ENCODE data around the gene UBR3. TPM values are rescaled to one million over a fixed set of nuclear protein-coding genes. Genes with fewer than 3 reads are reported as not detected.
A peak's percentile ranks its signal among the peaks of the same experiment; 100 is the strongest.
"Not testable (repeated sequence)": the region's sequence is repeated elsewhere in the genome, so short reads cannot be mapped to it uniquely, and the experiment has no call there.

The UBR3 gene
- total RNA-seq, 1 experiment from 2014 or later: 26.3 TPM

DNA sequence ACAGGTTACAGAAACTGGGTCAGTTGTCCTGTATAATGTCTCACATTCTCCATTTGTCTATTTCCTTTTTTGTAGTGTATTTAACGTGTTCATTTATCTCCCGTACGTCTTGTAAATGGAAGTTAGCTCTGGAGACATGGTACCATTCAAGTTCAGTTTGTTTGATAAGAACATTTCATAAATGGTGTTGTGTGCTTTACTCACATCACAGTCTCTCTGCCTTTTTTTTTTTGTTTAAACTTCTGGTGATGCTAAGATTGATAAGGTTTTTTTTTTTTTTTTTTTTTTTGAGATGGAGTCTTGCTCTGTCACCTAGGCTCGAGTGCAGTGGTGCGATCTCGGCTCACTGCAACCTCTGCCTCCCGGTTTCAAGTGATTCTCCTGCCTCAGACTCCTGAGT, 41.7 kb downstream of the UBR3 start:
- no peak for DNase-seq (ENCODE audit: low read depth)

DNA sequence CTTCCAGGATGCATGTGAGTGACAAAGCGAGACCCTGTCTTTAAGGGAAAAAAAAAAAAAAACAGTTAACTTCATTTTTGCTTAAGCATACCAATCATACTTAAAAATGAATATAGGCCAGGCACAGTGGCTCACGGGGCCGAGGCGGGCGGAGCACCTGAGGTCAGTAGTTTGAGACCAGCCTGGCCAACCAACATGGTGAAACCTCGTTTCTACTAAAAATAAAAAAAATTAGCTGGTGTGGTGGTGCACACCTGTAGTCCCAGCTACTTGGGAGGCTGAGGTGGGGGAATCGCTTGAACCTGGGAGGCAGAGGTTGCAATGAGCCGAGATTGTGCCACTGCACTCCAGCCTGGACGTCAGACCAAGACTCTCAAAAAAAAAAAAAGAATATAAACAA, 44.1 kb downstream of the UBR3 start:
- not testable (repeated sequence) for DNase-seq (ENCODE audit: low read depth)

- DNase-seq (ENCODE audit: low read depth): no peak
Observed at GRCh38 chr2:169871994-169872393, 44.7 kb downstream of the UBR3 start.

- DNase-seq (ENCODE audit: low read depth): peak; percentile 19
Observed at GRCh38 chr2:169877398-169877797, 50.1 kb downstream of the UBR3 start.

GRCh38 chr2:169887120-169887519, 59.9 kb downstream of the UBR3 start:
- DNase-seq (ENCODE audit: low read depth): no peak

- peak; percentile 37 for DNase-seq (ENCODE audit: low read depth)
Observed at GRCh38 chr2:169891593-169892298, 64.5 kb downstream of the UBR3 start.

GRCh38 chr2:169892951-169893350, 65.7 kb downstream of the UBR3 start:
- no peak for DNase-seq (ENCODE audit: low read depth)

DNA sequence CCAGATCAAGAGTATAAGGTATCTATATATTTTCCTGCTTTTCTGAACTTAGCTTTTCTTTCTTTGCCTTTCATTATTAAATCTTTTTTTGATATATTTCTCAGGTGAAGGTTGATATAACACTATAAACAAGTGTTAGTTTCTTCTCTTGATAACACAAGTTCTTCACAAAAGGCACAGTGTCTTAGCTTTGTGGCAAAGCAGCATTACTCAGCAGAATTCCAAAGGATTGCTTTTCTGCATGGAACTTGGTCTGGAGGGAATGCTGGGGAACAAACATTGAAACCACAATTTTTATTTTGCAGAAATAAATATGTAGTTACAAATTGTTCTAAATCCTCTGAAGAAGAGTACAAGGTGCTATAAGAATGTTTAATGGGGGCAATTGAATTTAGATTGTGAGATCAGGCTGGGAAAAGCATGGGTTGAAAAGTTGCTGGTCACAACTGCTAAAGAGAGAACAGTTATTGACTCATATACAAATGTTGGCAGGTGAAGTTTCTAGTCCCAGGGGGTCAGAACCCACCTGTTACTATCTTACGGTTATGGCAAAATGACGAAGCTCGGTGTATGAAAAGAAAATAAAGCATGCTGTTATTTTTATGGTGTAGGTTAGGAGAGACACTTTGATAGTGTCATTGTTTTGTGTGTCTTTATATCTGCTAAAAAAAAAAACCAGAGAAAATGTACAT, 68.2 kb downstream of the UBR3 start:
- peak; percentile 65 for DNase-seq (ENCODE audit: low read depth)

- DNase-seq (ENCODE audit: low read depth): no peak
Observed at GRCh38 chr2:169897834-169898233, 70.6 kb downstream of the UBR3 start.

GRCh38 chr2:169900103-169900502, 72.8 kb downstream of the UBR3 start:
- DNase-seq (ENCODE audit: low read depth): not testable (repeated sequence)

- DNase-seq (ENCODE audit: low read depth): no peak
Observed at GRCh38 chr2:169900686-169901085, 73.4 kb downstream of the UBR3 start.

DNA sequence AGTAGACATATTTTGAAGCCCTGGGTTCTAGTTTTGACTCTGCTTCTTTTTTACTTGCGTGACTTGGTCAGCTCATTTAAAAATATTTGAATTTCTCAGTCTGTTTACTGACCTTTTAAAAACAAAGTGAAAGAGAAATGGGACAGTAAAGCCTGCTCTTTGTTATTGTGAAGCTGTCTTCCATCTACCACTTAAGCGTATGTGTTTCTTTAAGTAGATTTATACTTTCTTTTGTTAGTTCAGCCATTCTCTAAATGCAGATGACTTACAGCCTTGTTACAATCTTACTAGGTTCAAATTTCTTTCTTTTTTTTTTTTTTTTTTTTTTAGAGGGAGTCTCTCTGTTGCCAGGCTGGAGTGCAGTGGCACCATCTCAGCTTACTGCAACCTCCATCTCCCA, 79.5 kb downstream of the UBR3 start:
- no peak for DNase-seq (ENCODE audit: low read depth)

GRCh38 chr2:169909376-169909775, 82.1 kb downstream of the UBR3 start:
- no peak for DNase-seq (ENCODE audit: low read depth)

- no peak for DNase-seq (ENCODE audit: low read depth)
Observed at GRCh38 chr2:169910109-169910799, 83.0 kb downstream of the UBR3 start.

GRCh38 chr2:169911119-169911518, 83.9 kb downstream of the UBR3 start:
- DNase-seq (ENCODE audit: low read depth): no peak

DNA sequence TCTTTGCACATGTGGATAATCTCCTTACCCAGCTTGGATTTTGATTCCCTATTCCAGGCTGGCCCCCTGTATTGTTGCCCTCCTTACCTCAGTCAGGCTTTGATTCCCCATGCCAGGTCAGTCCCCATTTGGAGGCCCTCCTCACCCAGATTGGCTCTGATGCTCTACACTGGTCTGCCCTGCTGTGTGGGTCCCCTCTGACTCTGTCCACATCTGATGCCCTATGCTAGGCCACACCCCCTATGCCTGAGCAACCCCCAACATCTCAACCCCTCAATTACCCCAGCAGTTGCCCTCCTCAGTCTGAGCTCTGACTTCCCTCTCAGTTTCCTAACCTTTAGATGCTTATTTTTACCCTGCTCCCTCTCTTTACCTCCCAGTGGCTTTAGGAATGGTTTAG, 89.4 kb downstream of the UBR3 start:
- no peak for DNase-seq (ENCODE audit: low read depth)

GRCh38 chr2:169923977-169924376, 96.7 kb downstream of the UBR3 start:
- no peak for DNase-seq (ENCODE audit: low read depth)

DNA sequence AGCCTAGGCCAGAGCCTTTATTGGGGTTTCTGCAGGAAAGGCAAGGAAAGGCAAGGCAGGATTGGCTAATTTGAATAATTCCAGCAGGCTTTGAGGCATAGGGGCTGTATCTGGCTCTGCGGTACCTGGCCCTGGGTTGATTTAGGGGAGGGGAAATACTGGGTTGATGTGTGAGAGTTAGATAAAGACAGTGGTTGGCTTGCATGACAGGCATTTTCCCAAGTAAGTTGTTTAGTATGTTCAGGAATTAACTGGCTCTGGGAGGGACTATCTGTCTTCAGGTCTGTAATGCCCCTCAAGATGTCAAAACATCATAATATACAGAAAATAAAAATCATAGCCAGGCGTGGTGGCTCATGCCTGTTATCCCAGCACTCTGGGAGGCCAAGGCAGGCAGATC, 98.7 kb downstream of the UBR3 start:
- DNase-seq (ENCODE audit: low read depth): no peak

GRCh38 chr2:169928463-169928864, 101.2 kb downstream of the UBR3 start:
- DNase-seq (ENCODE audit: low read depth): peak; percentile 49

DNA sequence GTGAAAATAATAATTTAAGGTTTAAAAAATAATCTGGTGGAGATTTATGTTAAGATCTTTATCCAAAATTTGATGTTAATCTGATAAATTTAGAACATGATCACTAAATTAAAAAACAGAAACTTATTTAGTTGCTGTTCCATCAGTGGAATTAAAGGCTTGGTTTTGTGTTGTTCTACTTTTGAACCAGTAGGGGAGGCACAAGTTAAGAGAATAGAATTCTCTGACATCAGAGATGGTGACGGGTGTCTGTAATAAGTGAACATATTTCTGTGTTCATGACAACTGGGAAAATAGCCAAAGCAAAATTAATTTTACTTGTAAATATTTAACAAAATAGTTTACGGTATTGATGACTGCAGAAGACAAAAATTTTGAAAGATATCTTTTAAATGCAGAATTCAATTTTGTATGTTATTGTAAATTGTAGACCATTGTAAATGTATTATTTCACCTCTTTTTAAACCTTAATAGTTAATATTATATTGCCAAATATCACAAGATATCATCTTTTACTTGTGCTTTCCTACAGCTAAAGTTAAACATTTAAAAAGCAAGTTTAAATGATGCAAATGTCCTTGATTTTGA, 106.0 kb downstream of the UBR3 start:
- DNase-seq (ENCODE audit: low read depth): peak; percentile 41

DNA sequence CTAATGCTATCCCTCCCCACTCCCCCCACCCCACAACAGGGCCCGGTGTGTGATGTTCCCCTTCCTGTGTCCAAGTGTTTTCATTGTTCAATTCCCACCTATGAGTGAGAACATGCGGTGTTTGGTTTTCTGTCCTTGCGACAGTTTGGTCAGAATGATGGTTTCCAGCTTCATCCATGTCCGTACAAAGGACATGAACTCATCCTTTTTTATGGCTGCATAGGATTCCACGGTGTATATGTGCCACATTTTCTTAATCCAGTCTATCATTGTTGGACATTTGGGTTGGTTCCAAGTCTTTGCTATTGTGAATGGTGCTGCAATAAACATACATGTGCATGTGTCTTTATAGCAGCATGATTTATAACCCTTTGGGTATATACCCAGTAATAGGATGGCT, 109.4 kb downstream of the UBR3 start:
- DNase-seq (ENCODE audit: low read depth): not testable (repeated sequence)

- no peak for DNase-seq (ENCODE audit: low read depth)
Observed at GRCh38 chr2:169945515-169945914, 118.3 kb downstream of the UBR3 start.

Measured in LHCN-M2 (cell line).